ENCODE data around the gene IL19. TPM values are rescaled to one million over a fixed set of nuclear protein-coding genes. Genes with fewer than 3 reads are reported as not detected.

Gene IL19
- total and polyA plus RNA-seq, 3 donors from 2014 or later = 0.37 TPM; not detected in 2

DNA sequence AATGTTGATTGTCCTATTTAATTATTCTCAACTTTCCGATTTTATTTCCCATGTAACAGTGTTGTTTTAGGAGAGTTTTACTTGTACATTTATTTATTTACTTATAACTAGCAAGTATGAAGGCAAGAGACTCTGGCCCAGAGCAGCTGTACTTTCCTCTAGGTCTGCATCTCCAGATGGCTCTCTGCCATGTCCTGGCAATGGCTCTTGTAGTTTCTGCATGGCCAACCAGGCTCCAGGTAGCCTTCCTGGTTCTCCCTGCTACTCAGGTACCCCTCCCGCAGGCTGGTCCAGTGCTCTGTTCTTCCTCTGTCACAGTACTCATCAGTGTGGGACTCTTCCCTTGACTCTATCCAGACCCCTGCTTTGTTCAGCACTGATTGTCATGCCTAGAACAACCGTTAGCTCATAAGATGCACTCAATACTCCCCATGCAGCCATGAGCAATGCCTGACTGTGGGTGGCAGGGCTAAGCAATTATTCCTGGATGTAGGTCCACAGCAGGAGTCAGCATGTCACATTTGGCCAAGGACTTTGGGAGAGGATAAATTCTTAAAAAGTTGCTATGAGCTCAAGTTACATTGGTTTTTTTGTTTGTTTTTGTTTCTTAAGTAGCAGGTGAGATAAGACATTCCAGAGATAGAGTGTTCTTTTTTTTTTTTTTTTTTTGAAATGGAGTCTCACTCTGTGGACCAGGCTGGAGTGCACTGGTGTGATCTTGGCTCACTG lies 84.0 kb downstream of the IL19 start:
- TF ChIP-seq POLR2A (IDR thresholded peaks at IDR 0.05) = no peak
- TF ChIP-seq, protein P1, sequence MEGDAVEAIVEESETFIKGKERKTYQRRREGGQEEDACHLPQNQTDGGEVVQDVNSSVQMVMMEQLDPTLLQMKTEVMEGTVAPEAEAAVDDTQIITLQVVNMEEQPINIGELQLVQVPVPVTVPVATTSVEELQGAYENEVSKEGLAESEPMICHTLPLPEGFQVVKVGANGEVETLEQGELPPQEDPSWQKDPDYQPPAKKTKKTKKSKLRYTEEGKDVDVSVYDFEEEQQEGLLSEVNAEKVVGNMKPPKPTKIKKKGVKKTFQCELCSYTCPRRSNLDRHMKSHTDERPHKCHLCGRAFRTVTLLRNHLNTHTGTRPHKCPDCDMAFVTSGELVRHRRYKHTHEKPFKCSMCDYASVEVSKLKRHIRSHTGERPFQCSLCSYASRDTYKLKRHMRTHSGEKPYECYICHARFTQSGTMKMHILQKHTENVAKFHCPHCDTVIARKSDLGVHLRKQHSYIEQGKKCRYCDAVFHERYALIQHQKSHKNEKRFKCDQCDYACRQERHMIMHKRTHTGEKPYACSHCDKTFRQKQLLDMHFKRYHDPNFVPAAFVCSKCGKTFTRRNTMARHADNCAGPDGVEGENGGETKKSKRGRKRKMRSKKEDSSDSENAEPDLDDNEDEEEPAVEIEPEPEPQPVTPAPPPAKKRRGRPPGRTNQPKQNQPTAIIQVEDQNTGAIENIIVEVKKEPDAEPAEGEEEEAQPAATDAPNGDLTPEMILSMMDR (IDR thresholded peaks at IDR 0.05) = no peak
- Histone ChIP-seq H3K36me3 (ENCODE audit: low read depth, missing control alignments) (no peaks in the 10 kb centered on the region), H3K4me3 (no peak overlapping the region), H3K27ac (no peak overlapping the region), H3K4me1 (no peaks in the 10 kb centered on the region), H3K27me3 (no peaks in the 10 kb centered on the region), H3K9me3 (no peaks in the 10 kb centered on the region)
- 60 to 61% methylated on average over 3 of the region's 3 CpGs for WGBS, 2 donors
- no peak for DNase-seq
- intact Hi-C loops (cut with DNase I; ENCODE audit: low total_unique reads) = no loop called here

- Histone ChIP-seq H3K4me3 (no peak overlapping the region), H3K27me3 (no peaks in the 10 kb centered on the region), H3K27ac (no peak overlapping the region), H3K9me3 (no peaks in the 10 kb centered on the region), H3K4me1 (no peaks in the 10 kb centered on the region), H3K36me3 (ENCODE audit: low read depth, missing control alignments) (no peaks in the 10 kb centered on the region)
- TF ChIP-seq POLR2A (IDR thresholded peaks at IDR 0.05) = no peak
- TF ChIP-seq, protein P1 (IDR thresholded peaks at IDR 0.05) = no peak
- no peak for DNase-seq
- WGBS, 2 donors = 94 to 95% methylated on average over 2 of the region's 2 CpGs
- intact Hi-C loops (cut with DNase I; ENCODE audit: low total_unique reads) = no loop called here
Measured at GRCh38 chr1:206855859-206856258, 85.3 kb downstream of the IL19 start.

DNA sequence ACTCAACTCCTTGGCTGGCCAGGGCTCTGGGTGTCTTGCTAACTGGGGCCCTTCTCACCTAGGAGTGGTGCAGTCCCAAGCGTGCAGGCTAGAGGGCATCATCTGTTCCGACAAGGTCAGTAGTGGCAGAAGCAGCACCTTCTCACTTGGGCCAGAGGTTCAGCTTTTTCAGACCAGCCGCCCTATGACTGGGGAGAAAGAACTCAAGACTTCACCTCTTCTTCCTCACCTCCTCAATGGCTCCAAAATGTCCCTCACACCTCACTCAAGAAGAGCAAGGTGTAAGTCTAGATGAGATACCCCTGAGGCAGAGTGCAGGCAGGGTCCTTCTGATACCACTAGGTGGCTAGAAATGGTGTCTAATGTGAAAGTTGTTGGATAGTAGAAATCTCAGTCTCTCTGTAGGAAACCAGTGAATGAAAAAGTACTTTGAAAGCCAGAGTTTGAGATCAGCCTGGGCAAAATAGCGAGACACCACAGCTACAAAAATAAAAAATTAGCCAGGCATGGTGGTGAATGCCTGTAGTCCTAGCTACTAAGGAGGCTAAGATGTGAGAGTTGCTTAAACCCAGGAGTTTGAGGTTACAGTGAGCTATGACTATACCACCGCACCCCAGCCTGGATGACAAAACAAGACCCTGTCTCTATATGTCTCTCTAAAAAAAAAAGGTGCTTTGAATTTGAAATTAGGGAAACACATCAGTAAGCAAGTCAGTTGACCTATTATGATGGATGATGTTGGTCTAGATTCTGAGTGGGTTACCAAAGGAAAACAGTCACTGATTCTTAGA lies 86.3 kb downstream of the IL19 start:
- intact Hi-C loops (cut with DNase I; ENCODE audit: low total_unique reads) = no loop called here
- 86 to 94% methylated on average over 5 of the region's 5 CpGs for WGBS, 2 donors
- no peaks in the 10 kb centered on the region for H3K9me3 ChIP-seq
- DNase-seq = no peak
- H3K4me1 ChIP-seq = no peaks in the 10 kb centered on the region
- TF ChIP-seq POLR2A (IDR thresholded peaks at IDR 0.05) = no peak
- TF ChIP-seq, protein P1 (IDR thresholded peaks at IDR 0.05) = no peak
- no peak overlapping the region for H3K4me3 ChIP-seq
- H3K27me3 ChIP-seq = no peaks in the 10 kb centered on the region
- no peaks in the 10 kb centered on the region for H3K36me3 ChIP-seq (ENCODE audit: low read depth, missing control alignments)
- no peak overlapping the region for H3K27ac ChIP-seq

DNA sequence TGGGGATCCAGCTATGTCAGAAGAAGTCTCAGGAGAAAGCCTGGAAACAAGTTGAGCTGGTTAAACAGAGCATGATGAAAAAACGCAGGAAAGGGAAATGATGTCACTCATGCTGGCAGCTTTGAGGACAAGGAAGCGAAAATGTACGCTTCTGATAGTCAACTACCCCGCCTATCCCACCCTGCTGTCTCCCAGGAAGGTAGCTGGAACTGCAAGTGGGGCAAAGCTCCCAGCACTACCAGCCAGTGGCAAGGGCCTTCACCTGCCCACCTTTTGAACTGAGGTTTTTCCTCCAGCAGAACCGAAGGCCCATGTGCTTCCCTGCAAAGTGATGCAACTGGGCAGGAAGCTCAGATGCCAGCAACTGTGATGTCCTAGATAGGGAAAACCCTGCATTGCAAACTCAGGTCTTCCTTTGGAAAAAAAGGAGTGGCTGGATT lies 88.5 kb downstream of the IL19 start:
- Histone ChIP-seq H3K4me1 (no peaks in the 10 kb centered on the region), H3K27me3 (no peaks in the 10 kb centered on the region), H3K36me3 (ENCODE audit: low read depth, missing control alignments) (no peaks in the 10 kb centered on the region), H3K4me3 (no peak overlapping the region), H3K27ac (no peak overlapping the region), H3K9me3 (no peaks in the 10 kb centered on the region)
- no peak for DNase-seq
- TF ChIP-seq POLR2A (IDR thresholded peaks at IDR 0.05) = no peak
- TF ChIP-seq, protein P1 (IDR thresholded peaks at IDR 0.05) = no peak
- intact Hi-C loops (cut with DNase I; ENCODE audit: low total_unique reads) = no loop called here
- WGBS, 2 donors = 74 to 88% methylated on average over 5 of the region's 5 CpGs
